Gastroesophageal sphincter (tissue), 4 donors: ENCODE results near the gene RPL35. TPM values are rescaled to one million over a fixed set of nuclear protein-coding genes. Genes with fewer than 3 reads are reported as not detected.

ENCODE experiments used
- ATAC-seq: fragments of 150-250 bp; one replicate; pipeline ENCODE4 v1.9.1; 2016; ENCODE audit warnings: mild to moderate bottlenecking, moderate library complexity
- H3K27ac ChIP-seq, 4 donors: fragments of 200-600 bp; sonication (generic) in 3 of 4; 1 replicate in 3 of 4; 2 replicates in 1 of 4; pipeline ENCODE4 v1.5.1; 2016 to 2019
- H3K27me3 ChIP-seq: fragments of 200-600 bp; sonication (generic); one replicate; pipeline ENCODE4 v1.5.1; 2019
- H3K36me3 ChIP-seq, 2 donors: fragments of 200-600 bp; sonication (generic); one replicate each; pipeline ENCODE4 v1.5.1; 2019; ENCODE audit warnings: control low read depth in 1 of 2
- H3K4me1 ChIP-seq, 3 donors: fragments of 200-600 bp; sonication (generic); 1 replicate in 2 of 3; 2 replicates in 1 of 3; pipeline ENCODE4 v1.5.1; 2016 to 2019; ENCODE audit warnings: control low read depth in 2 of 3
- H3K4me3 ChIP-seq, 2 donors: fragments of 200-600 bp; sonication (generic); one replicate each; pipeline ENCODE4 v1.5.1; 2019; ENCODE audit warnings: mild to moderate bottlenecking in 1 of 2, moderate library complexity in 1 of 2
- H3K9me3 ChIP-seq, 3 donors: fragments of 200-600 bp; sonication (generic); one replicate each; pipeline ENCODE4 v1.5.1; 2017 to 2019; ENCODE audit warnings: control low read depth in 2 of 3
- EP300 ChIP-seq: sonication (generic); formaldehyde crosslinking; IDR thresholded peaks from one replicate; pipeline ENCODE4 v1.6.1; 2017; ENCODE audit warnings: antibody characterized with exemption, mild to moderate bottlenecking
- POLR2A ChIP-seq, 2 donors: fragments of 450-650 bp; IDR thresholded peaks; one replicate each; pipeline ENCODE4 v1.6.1; 2017; ENCODE audit warnings: antibody characterized with exemption in 2 of 2, mild to moderate bottlenecking in 2 of 2, moderate library complexity in 1 of 2
- POLR2AphosphoS5 ChIP-seq: sonication (generic); formaldehyde crosslinking; IDR thresholded peaks from one replicate; pipeline ENCODE4 v1.6.1; 2017; ENCODE audit warnings: antibody characterized with exemption
- whole genome bisulfite sequencing, 2 donors: methylation state at CpG; one replicate each; pipeline ENCODE4 v1.1.5; 2018; ENCODE audit warnings: low coverage in 1 of 2; 5-methylcytosine and 5-hydroxymethylcytosine counted together
- total RNA-seq, 4 donors: library from RNA; depleted of rRNA; stranded (reverse); fragments of >200 nt; gene quantifications; one replicate each; pipeline ENCODE4 v1.1.0, GENCODE V29; 2016
- TF ChIP-seq, protein P1 (sequence below), 4 experiments: fragments of 200-600 bp in 2 of 4; fragments of 450-650 bp in 2 of 4; sonication (generic) in 1 of 4; IDR thresholded peaks; one replicate each; pipeline ENCODE4 v1.5.1; 2017 to 2019; ENCODE audit warnings: antibody characterized with exemption in 4 of 4, mild to moderate bottlenecking in 2 of 4, moderate library complexity in 2 of 4

RPL35 gene
- total RNA-seq, 4 donors from 2014 or later, result 1,026 to 2,785 (median 2,065) TPM

- no peaks in the 10 kb centered on the region for H3K27me3 ChIP-seq
- H3K4me1 ChIP-seq, result peaks cover 0 to 23% (median 10%) of the 10 kb centered on the region in 3 donors
- WGBS, 2 donors, result 25% methylated on average over 2 of the region's 2 CpGs; no CpG with 5 or more reads in 1 of the 2 donors
- H3K4me3 ChIP-seq, result no peak overlapping the region
- H3K36me3 ChIP-seq, result no peaks in the 10 kb centered on the region
- peaks cover 0 to 6% (median 0%) of the 10 kb centered on the region in 3 donors for H3K9me3 ChIP-seq
- ATAC-seq, result no peak
- TF ChIP-seq POLR2AphosphoS5, result no peak
- no peak for TF ChIP-seq POLR2A (IDR thresholded peaks at IDR 0.05)
- TF ChIP-seq EP300, result no peak
- TF ChIP-seq, protein P1, sequence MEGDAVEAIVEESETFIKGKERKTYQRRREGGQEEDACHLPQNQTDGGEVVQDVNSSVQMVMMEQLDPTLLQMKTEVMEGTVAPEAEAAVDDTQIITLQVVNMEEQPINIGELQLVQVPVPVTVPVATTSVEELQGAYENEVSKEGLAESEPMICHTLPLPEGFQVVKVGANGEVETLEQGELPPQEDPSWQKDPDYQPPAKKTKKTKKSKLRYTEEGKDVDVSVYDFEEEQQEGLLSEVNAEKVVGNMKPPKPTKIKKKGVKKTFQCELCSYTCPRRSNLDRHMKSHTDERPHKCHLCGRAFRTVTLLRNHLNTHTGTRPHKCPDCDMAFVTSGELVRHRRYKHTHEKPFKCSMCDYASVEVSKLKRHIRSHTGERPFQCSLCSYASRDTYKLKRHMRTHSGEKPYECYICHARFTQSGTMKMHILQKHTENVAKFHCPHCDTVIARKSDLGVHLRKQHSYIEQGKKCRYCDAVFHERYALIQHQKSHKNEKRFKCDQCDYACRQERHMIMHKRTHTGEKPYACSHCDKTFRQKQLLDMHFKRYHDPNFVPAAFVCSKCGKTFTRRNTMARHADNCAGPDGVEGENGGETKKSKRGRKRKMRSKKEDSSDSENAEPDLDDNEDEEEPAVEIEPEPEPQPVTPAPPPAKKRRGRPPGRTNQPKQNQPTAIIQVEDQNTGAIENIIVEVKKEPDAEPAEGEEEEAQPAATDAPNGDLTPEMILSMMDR (IDR thresholded peaks at IDR 0.05), result no peak
- H3K27ac ChIP-seq, result no peak overlapping the region
Observed at GRCh38 chr9:124828489-124829333, 33.0 kb downstream of the RPL35 start.

DNA sequence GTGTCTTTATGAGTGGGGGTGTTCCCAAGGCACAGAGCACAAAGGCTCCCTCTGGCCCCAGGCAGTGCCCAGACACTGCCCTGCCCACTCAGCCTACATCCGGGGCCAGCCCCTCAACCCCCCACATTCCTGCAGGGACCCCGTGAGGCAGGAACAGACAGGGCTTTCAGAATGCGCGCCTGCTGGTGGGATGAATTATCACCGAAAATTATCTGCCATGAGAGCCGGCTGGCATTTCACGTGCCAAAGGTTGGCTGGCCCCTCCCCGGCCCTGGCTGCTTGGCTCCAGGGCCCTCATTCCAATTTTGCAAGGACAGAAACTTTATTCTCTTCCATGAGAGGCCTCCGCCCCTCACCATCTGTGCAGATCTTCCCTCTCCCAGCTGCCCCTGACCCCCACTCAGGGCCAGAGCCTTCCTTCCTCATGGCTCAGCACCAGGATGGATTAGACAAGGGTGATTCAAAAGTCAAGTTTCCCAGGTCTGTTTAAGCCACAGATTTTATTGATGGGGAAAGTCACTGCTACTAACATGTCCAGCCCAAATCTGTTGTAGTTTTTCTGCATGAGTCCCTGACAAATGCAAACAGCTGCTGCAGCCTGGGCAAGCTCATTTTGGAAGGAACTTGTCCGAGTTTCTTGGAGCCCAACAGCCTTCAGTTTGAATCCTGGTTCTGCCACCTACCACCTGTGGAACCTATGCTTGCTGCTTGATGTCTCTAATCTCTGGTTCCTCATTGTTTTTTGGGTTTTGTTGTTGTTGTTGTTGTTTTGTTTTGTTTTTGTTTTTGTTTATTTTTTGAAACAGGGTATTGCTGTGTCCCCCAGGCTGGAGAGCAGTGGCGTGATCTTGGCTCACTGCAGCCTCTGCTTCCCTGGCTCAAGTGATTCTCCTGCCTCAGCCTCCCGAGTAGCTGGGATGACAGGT, 40.8 kb downstream of the RPL35 start:
- H3K4me1 ChIP-seq, result no peaks in the 10 kb centered on the region
- H3K9me3 ChIP-seq, result peaks cover 0 to 6% (median 0%) of the 10 kb centered on the region in 3 donors
- H3K27me3 ChIP-seq, result no peaks in the 10 kb centered on the region
- no peak for ATAC-seq
- TF ChIP-seq, protein P1 (IDR thresholded peaks at IDR 0.05), result no peak
- no peak for TF ChIP-seq EP300
- no peak for TF ChIP-seq POLR2A (IDR thresholded peaks at IDR 0.05)
- no peak for TF ChIP-seq POLR2AphosphoS5
- H3K27ac ChIP-seq, result no peak overlapping the region
- WGBS, 2 donors, result 61 to 81% methylated on average over 3 to 10 of the region's 12 CpGs
- no peaks in the 10 kb centered on the region for H3K36me3 ChIP-seq
- no peak overlapping the region for H3K4me3 ChIP-seq

GRCh38 chr9:124818431-124819281, 43.1 kb downstream of the RPL35 start:
- Histone ChIP-seq H3K4me3 (no peak overlapping the region), H3K36me3 (no peaks in the 10 kb centered on the region), H3K4me1 (peaks cover 0 to 7% (median under 1%) of the 10 kb centered on the region in 3 donors), H3K27ac (no peak overlapping the region), H3K27me3 (no peaks in the 10 kb centered on the region), H3K9me3 (no peaks in the 10 kb centered on the region)
- TF ChIP-seq, protein P1 (IDR thresholded peaks at IDR 0.05), result no peak
- TF ChIP-seq EP300, result no peak
- TF ChIP-seq POLR2AphosphoS5, result no peak
- no peak for TF ChIP-seq POLR2A (IDR thresholded peaks at IDR 0.05)
- 80 to 83% methylated on average over 4 to 7 of the region's 18 CpGs for WGBS, 2 donors
- ATAC-seq, result no peak

GRCh38 chr9:124815601-124816000, 46.2 kb downstream of the RPL35 start:
- H3K4me3 ChIP-seq, result no peak overlapping the region
- ATAC-seq, result no peak
- peaks cover 0 to 37% (median 30%) of the 10 kb centered on the region in 3 donors for H3K4me1 ChIP-seq
- peaks cover 0 to under 1% of the 10 kb centered on the region in 2 donors for H3K36me3 ChIP-seq
- H3K27me3 ChIP-seq, result no peaks in the 10 kb centered on the region
- H3K27ac ChIP-seq, result no peak overlapping the region
- 76 to 84% methylated on average over 3 to 5 of the region's 5 CpGs for WGBS, 2 donors
- TF ChIP-seq POLR2A (IDR thresholded peaks at IDR 0.05) (no peak), EP300 (no peak), POLR2AphosphoS5 (no peak)
- TF ChIP-seq, protein P1 (IDR thresholded peaks at IDR 0.05), result no peak
- H3K9me3 ChIP-seq, result no peaks in the 10 kb centered on the region
